ENCODE data around the gene DSTYK. TPM values are rescaled to one million over a fixed set of nuclear protein-coding genes. Genes with fewer than 3 reads are reported as not detected.

Gene DSTYK
- total RNA-seq, 1 experiment from 2014 or later: 8.4 TPM

DNA sequence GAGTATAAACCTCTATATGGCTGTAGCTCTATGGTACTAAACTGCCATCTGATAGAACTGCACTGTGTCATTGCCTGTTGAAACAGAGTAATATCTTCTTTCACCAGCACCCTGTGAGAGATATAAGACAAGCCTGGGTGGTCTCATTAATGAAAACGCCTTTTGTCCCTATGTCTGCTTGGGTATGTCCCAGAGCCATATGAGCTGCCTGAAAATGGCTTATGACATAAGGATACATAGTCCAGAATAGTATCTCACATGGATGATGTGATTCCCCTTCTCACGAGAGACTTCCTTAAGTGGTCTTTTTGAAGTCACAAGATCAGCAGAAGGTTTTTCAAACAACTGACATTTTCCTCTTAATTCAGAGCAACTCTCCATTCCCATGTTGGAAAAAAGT is 8.9 kb upstream of the DSTYK start:
- no peak for DNase-seq
- Histone ChIP-seq H3K9me3 (ENCODE audit: low read length) (no peaks in the 10 kb centered on the region), H3F3A (ENCODE audit: low read length, unreplicated experiment) (no peaks in the 10 kb centered on the region), H3K27me3 (ENCODE audit: low read length) (no peaks in the 10 kb centered on the region), H3K79me2 (ENCODE audit: low read length) (no peaks in the 10 kb centered on the region), H3K27ac (ENCODE audit: low read length) (no peak overlapping the region), H4K20me1 (ENCODE audit: low read length) (no peaks in the 10 kb centered on the region), H3K9me2 (replicated peaks; ENCODE audit: low read length) (no peaks in the 10 kb centered on the region), H3K4me3 (ENCODE audit: low read length) (no peak overlapping the region), H3K9ac (ENCODE audit: low read length) (no peak overlapping the region), H3K4me1 (ENCODE audit: insufficient read depth, low read length) (no peaks in the 10 kb centered on the region), H3K36me3 (ENCODE audit: low read depth, low read length) (no peaks in the 10 kb centered on the region), H3K4me2 (ENCODE audit: low read length) (no peak overlapping the region), H2AFZ (ENCODE audit: low read length) (no peak overlapping the region)
- ATAC-seq: no peak
- intact Hi-C loops (cut with micrococcal nuclease): no loop called here
- POLR2A ChIA-PET (ENCODE audit: unreplicated experiment): no interaction called here
- CTCF ChIA-PET: no interaction called here
- no peak for TF ChIP-seq EZH2phosphoT487 (IDR thresholded peaks at IDR 0.05; ENCODE audit: borderline replicate concordance, low read length)
- no peak for TF ChIP-seq EZH2 (IDR thresholded peaks at IDR 0.05; ENCODE audit: low read length, unreplicated experiment)
- TF ChIP-seq CTCF (conservative IDR thresholded peaks at IDR 0.05; ENCODE audit: low read depth, low read length): no peak
- no TSS peak for BruUV-seq (replicated peaks)

DNA sequence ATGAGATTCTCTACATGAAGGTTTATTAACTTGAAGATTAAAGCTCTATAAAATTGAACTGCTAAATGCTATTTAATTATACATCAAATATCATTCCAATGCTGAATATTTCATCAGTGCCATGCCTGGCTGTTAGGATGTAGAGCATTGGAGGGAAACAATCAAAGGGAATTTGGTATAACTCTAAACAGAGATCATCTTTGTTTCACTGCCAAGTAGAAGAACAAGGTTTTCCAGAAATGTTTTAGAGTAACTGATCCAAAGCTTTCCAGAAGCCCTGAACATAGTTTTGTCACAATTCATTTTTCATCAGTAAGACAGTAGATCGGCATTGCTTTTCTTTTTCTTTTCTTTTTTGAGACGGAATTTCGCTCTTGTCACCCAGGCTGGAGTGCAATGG is 5.9 kb upstream of the DSTYK start:
- no peaks in the 10 kb centered on the region for H3K4me1 ChIP-seq (ENCODE audit: insufficient read depth, low read length)
- H3K4me3 ChIP-seq (ENCODE audit: low read length): no peak overlapping the region
- no TSS peak for BruUV-seq (replicated peaks)
- no peaks in the 10 kb centered on the region for H3F3A ChIP-seq (ENCODE audit: low read length, unreplicated experiment)
- H3K9ac ChIP-seq (ENCODE audit: low read length): no peak overlapping the region
- intact Hi-C loops (cut with micrococcal nuclease): no loop called here
- H3K79me2 ChIP-seq (ENCODE audit: low read length): no peaks in the 10 kb centered on the region
- ATAC-seq (no peak), DNase-seq (no peak)
- H2AFZ ChIP-seq (ENCODE audit: low read length): no peak overlapping the region
- no peaks in the 10 kb centered on the region for H3K9me2 ChIP-seq (replicated peaks; ENCODE audit: low read length)
- ChIA-PET CTCF (no interaction called here), POLR2A (ENCODE audit: unreplicated experiment) (no interaction called here)
- no peaks in the 10 kb centered on the region for H3K9me3 ChIP-seq (ENCODE audit: low read length)
- H3K36me3 ChIP-seq (ENCODE audit: low read depth, low read length): no peaks in the 10 kb centered on the region
- no peak overlapping the region for H3K27ac ChIP-seq (ENCODE audit: low read length)
- H4K20me1 ChIP-seq (ENCODE audit: low read length): no peaks in the 10 kb centered on the region
- TF ChIP-seq EZH2 (IDR thresholded peaks at IDR 0.05; ENCODE audit: low read length, unreplicated experiment) (no peak), CTCF (conservative IDR thresholded peaks at IDR 0.05; ENCODE audit: low read depth, low read length) (no peak), EZH2phosphoT487 (IDR thresholded peaks at IDR 0.05; ENCODE audit: borderline replicate concordance, low read length) (no peak)
- H3K27me3 ChIP-seq (ENCODE audit: low read length): no peaks in the 10 kb centered on the region
- H3K4me2 ChIP-seq (ENCODE audit: low read length): no peak overlapping the region

GRCh38 chr1:205216588-205216987 is 5.1 kb upstream of the DSTYK start:
- intact Hi-C loops (cut with micrococcal nuclease): no loop called here
- no peaks in the 10 kb centered on the region for H3K9me2 ChIP-seq (replicated peaks; ENCODE audit: low read length)
- no peaks in the 10 kb centered on the region for H4K20me1 ChIP-seq (ENCODE audit: low read length)
- no peak overlapping the region for H3K27ac ChIP-seq (ENCODE audit: low read length)
- no peaks in the 10 kb centered on the region for H3K27me3 ChIP-seq (ENCODE audit: low read length)
- no peaks in the 10 kb centered on the region for H3K36me3 ChIP-seq (ENCODE audit: low read depth, low read length)
- H3K4me2 ChIP-seq (ENCODE audit: low read length): no peak overlapping the region
- H3F3A ChIP-seq (ENCODE audit: low read length, unreplicated experiment): no peaks in the 10 kb centered on the region
- ChIA-PET CTCF (no interaction called here), POLR2A (ENCODE audit: unreplicated experiment) (no interaction called here)
- H2AFZ ChIP-seq (ENCODE audit: low read length): no peak overlapping the region
- H3K79me2 ChIP-seq (ENCODE audit: low read length): no peaks in the 10 kb centered on the region
- ATAC-seq (no peak), DNase-seq (no peak)
- H3K4me1 ChIP-seq (ENCODE audit: insufficient read depth, low read length): 0 out of 2 replicates have a peak, but pooled peaks cover 4% of the 10 kb centered on the region
- no peak overlapping the region for H3K9ac ChIP-seq (ENCODE audit: low read length)
- H3K9me3 ChIP-seq (ENCODE audit: low read length): no peaks in the 10 kb centered on the region
- TF ChIP-seq EZH2 (IDR thresholded peaks at IDR 0.05; ENCODE audit: low read length, unreplicated experiment) (no peak), EZH2phosphoT487 (IDR thresholded peaks at IDR 0.05; ENCODE audit: borderline replicate concordance, low read length) (no peak), CTCF (conservative IDR thresholded peaks at IDR 0.05; ENCODE audit: low read depth, low read length) (no peak)
- H3K4me3 ChIP-seq (ENCODE audit: low read length): no peak overlapping the region
- BruUV-seq (replicated peaks): no TSS peak

Measured in PC-3 (cell line).